ENCODE measurements around the gene PALM3.
"Not testable (repeated sequence)": the region's sequence is repeated elsewhere in the genome, so short reads cannot be mapped to it uniquely, and the experiment has no call there.

The PALM3 gene

GRCh38 chr19:14035159-14035558 lies 26.7 kb downstream of the PALM3 start:
- not testable (repeated sequence) for DNase-seq

GRCh38 chr19:14033946-14034345 lies 27.9 kb downstream of the PALM3 start:
- no peak for DNase-seq

GRCh38 chr19:14031719-14032480 lies 30.0 kb downstream of the PALM3 start, which contains the start of gene IL27RA:
Gene IL27RA, plus strand, starts transcription at chr19:14031762. Its CDS starts 111 bp downstream, at chr19:14031873.
- peak in 25 of 51 donors; percentile 8 to 67 (median 26) for DNase-seq

- no peak for DNase-seq
Observed at GRCh38 chr19:14030997-14031718, 30.7 kb downstream of the PALM3 start.

GRCh38 chr19:14028901-14029300 lies 33.0 kb downstream of the PALM3 start:
- DNase-seq, result no peak

GRCh38 chr19:14027856-14028450 lies 33.9 kb downstream of the PALM3 start, which contains the start of gene RLN3:
Gene RLN3, plus strand, starts transcription at chr19:14028148. Its CDS starts 57 bp downstream, at chr19:14028205.
- DNase-seq, result no peak

- DNase-seq, result not testable (repeated sequence)
Observed at GRCh38 chr19:14026652-14027192, 35.2 kb downstream of the PALM3 start.

GRCh38 chr19:14023404-14024235 lies 38.3 kb downstream of the PALM3 start:
- peak in 2 of 51 donors; percentile 3 to 6 for DNase-seq

GRCh38 chr19:14022469-14022868 lies 39.4 kb downstream of the PALM3 start:
- no peak for DNase-seq

- no peak for DNase-seq
Observed at GRCh38 chr19:14021474-14021873, 40.4 kb downstream of the PALM3 start.

GRCh38 chr19:14019739-14020138 lies 42.1 kb downstream of the PALM3 start:
- not testable (repeated sequence) for DNase-seq

- DNase-seq, result no peak
Observed at GRCh38 chr19:14019100-14019499, 42.8 kb downstream of the PALM3 start.

- DNase-seq, result no peak
Observed at GRCh38 chr19:14015524-14016035, 46.3 kb downstream of the PALM3 start.

- no peak for DNase-seq
Observed at GRCh38 chr19:14012378-14012915, 49.4 kb downstream of the PALM3 start.

GRCh38 chr19:14006766-14007562 lies 54.9 kb downstream of the PALM3 start:
- DNase-seq, result peak in 21 of 51 donors; percentile 78 to 99 (median 91)

- DNase-seq, result peak; percentile 91 to 100 (median 99)
Observed at GRCh38 chr19:14006085-14006765, 55.7 kb downstream of the PALM3 start, which contains the start of gene RFX1. Gene RFX1, minus strand, starts transcription at chr19:14006320. Its CDS starts 12,477 bp downstream, at chr19:13993843.

- peak in 49 of 51 donors; percentile 27 to 87 (median 72) for DNase-seq
Observed at GRCh38 chr19:14005349-14006084, 56.4 kb downstream of the PALM3 start.
